NCI-H748 (cell line): ENCODE measurements around the gene GSG1L2.
"Not testable (repeated sequence)": the region's sequence is repeated elsewhere in the genome, so short reads cannot be mapped to it uniquely, and the experiment has no call there.

ENCODE experiments used
- DNase-seq: peaks from one replicate; lab custom pipeline; 2025; ENCODE audit not compliant: unreplicated experiment; lab: John Stamatoyannopoulos, UW

Gene GSG1L2

GRCh38 chr17:9790889-9791876 lies 30.7 kb downstream of the GSG1L2 start, which contains the start of gene DHRS7C:
Gene DHRS7C, minus strand, starts transcription at chr17:9791592. Its CDS starts 308 bp downstream, at chr17:9791284.
- DNase-seq = no peak

- no peak for DNase-seq
These were observed 31.6 kb downstream of the GSG1L2 start for GRCh38 chr17:9790316-9790715.

- DNase-seq = no peak
These were observed 33.3 kb downstream of the GSG1L2 start for GRCh38 chr17:9788601-9789000.

- no peak for DNase-seq
These were observed 37.3 kb downstream of the GSG1L2 start for GRCh38 chr17:9784544-9784943.

GRCh38 chr17:9783465-9783864 lies 38.4 kb downstream of the GSG1L2 start:
- DNase-seq = not testable (repeated sequence)

GRCh38 chr17:9783050-9783449 lies 38.8 kb downstream of the GSG1L2 start:
- no peak for DNase-seq

- DNase-seq = no peak
These were observed 41.3 kb downstream of the GSG1L2 start for GRCh38 chr17:9780552-9780951.

GRCh38 chr17:9776911-9777310 lies 45.0 kb downstream of the GSG1L2 start:
- DNase-seq = no peak

- DNase-seq = no peak
These were observed 49.2 kb downstream of the GSG1L2 start for GRCh38 chr17:9772658-9773057.

GRCh38 chr17:9771465-9771864 lies 50.4 kb downstream of the GSG1L2 start:
- no peak for DNase-seq

GRCh38 chr17:9769036-9769695 lies 52.7 kb downstream of the GSG1L2 start:
- no peak for DNase-seq

- DNase-seq = peak; percentile 53
These were observed 53.4 kb downstream of the GSG1L2 start for GRCh38 chr17:9768381-9768934.

GRCh38 chr17:9767432-9767991 lies 54.4 kb downstream of the GSG1L2 start:
- no peak for DNase-seq

GRCh38 chr17:9766970-9767369 lies 54.9 kb downstream of the GSG1L2 start:
- DNase-seq = no peak

- no peak for DNase-seq
These were observed 56.6 kb downstream of the GSG1L2 start for GRCh38 chr17:9765322-9765721.

- DNase-seq = no peak
These were observed 58.2 kb downstream of the GSG1L2 start for GRCh38 chr17:9763643-9764042.

GRCh38 chr17:9760266-9760665 lies 61.6 kb downstream of the GSG1L2 start:
- DNase-seq = no peak

GRCh38 chr17:9755083-9755482 lies 66.8 kb downstream of the GSG1L2 start:
- no peak for DNase-seq
